OCI-LY1 (cell line): ENCODE measurements around the gene OR2J2.
"Not testable (repeated sequence)": the region's sequence is repeated elsewhere in the genome, so short reads cannot be mapped to it uniquely, and the experiment has no call there.

ENCODE experiments used
- H2AFZ ChIP-seq: fragments of 200-600 bp; sonication (generic), shearing (Covaris generic); 2 replicates; pipeline ENCODE4 v1.6.0; 2014; ENCODE audit warnings: antibody characterized with exemption, mild to moderate bottlenecking, low read length
- H3F3A ChIP-seq: fragments of 200-600 bp; sonication (generic), shearing (Covaris generic); 2 replicates; pipeline ENCODE4 v1.6.0; 2014; ENCODE audit warnings: mild to moderate bottlenecking, antibody characterized with exemption, low read length, moderate library complexity; ENCODE audit not compliant: insufficient read depth
- H3K27ac ChIP-seq: fragments of 200-600 bp; sonication (generic); 2 replicates; pipeline ENCODE4 v1.5.1; 2014; ENCODE audit warnings: low read length, mixed run types, mild to moderate bottlenecking, low read depth; ENCODE audit not compliant: poor library complexity, severe bottlenecking
- H3K27me3 ChIP-seq: fragments of 200-600 bp; sonication (generic); 2 replicates; pipeline ENCODE4 v1.6.0; 2014; ENCODE audit warnings: antibody characterized with exemption, mild to moderate bottlenecking, low read length, moderate library complexity; ENCODE audit not compliant: insufficient read depth
- H3K36me3 ChIP-seq: fragments of 200-600 bp; sonication (generic); 2 replicates; pipeline ENCODE4 v1.6.1; 2014; ENCODE audit warnings: mild to moderate bottlenecking, antibody characterized with exemption, low read length, moderate library complexity, mixed read lengths; ENCODE audit not compliant: insufficient read depth
- H3K4me1 ChIP-seq: fragments of 200-600 bp; sonication (generic); 2 replicates; pipeline ENCODE4 v1.5.1; 2014; ENCODE audit warnings: mild to moderate bottlenecking, low read length, moderate library complexity; ENCODE audit not compliant: insufficient read depth, severe bottlenecking
- H3K4me2 ChIP-seq: fragments of 200-600 bp; sonication (generic), shearing (Covaris generic); 2 replicates; pipeline ENCODE4 v1.6.1; 2014; ENCODE audit warnings: low read length
- H3K4me3 ChIP-seq: fragments of 200-600 bp; sonication (generic); 2 replicates; pipeline ENCODE4 v1.5.1; 2014; ENCODE audit warnings: low read length, low read depth, mild to moderate bottlenecking, mixed read lengths; ENCODE audit not compliant: poor library complexity, severe bottlenecking
- H3K79me2 ChIP-seq: fragments of 200-600 bp; shearing (Covaris generic); 2 replicates; pipeline ENCODE4 v1.6.1; 2016; ENCODE audit warnings: mixed run types, low read length, mixed read lengths; ENCODE audit not compliant: insufficient read depth
- H3K9ac ChIP-seq: fragments of 200-600 bp; sonication (generic), shearing (Covaris generic); 2 replicates; pipeline ENCODE4 v1.6.1; 2014; ENCODE audit warnings: mild to moderate bottlenecking, low read length, mixed read lengths
- H3K9me2 ChIP-seq: fragments of 200-600 bp; sonication (generic), shearing (Covaris generic); 2 replicates; pipeline ENCODE4 v1.6.1; 2014; ENCODE audit warnings: low read depth, mild to moderate bottlenecking, low read length, mixed read lengths
- H3K9me3 ChIP-seq: fragments of 200-600 bp; shearing (Covaris generic); 2 replicates; pipeline ENCODE4 v1.6.1; 2014; ENCODE audit warnings: low read length, mixed read lengths
- H4K20me1 ChIP-seq: fragments of 200-600 bp; sonication (generic), shearing (Covaris generic); 2 replicates; pipeline ENCODE4 v1.6.0; 2016; ENCODE audit warnings: mild to moderate bottlenecking, low read length; ENCODE audit not compliant: insufficient read depth
- EZH2 ChIP-seq: fragments of 200-600 bp; sonication (generic), shearing (Covaris generic); IDR thresholded peaks from 2 replicates; pipeline ENCODE4 v1.8.0; 2017; ENCODE audit warnings: borderline replicate concordance, mixed run types, mild to moderate bottlenecking, antibody characterized with exemption, low read length, moderate library complexity, mixed read lengths
- TF ChIP-seq, protein P1 (sequence below): fragments of 200-600 bp; sonication (generic), shearing (Covaris generic); IDR thresholded peaks from 2 replicates; pipeline ENCODE4 v1.5.1; 2017; ENCODE audit warnings: mild to moderate bottlenecking, antibody characterized with exemption, low read length, moderate library complexity, mixed read lengths

The OR2J2 gene

GRCh38 chr6:29216528-29216927, 45.8 kb downstream of the OR2J2 start:
- Histone ChIP-seq H3K4me1 (no peaks in the 10 kb centered on the region), H3F3A (no peaks in the 10 kb centered on the region), H3K4me2 (no peak overlapping the region), H3K9me3 (no peaks in the 10 kb centered on the region), H3K9me2 (no peaks in the 10 kb centered on the region), H3K79me2 (no peaks in the 10 kb centered on the region), H2AFZ (no peak overlapping the region), H3K4me3 (no peak overlapping the region), H3K27ac (no peak overlapping the region), H3K27me3 (no peaks in the 10 kb centered on the region), H3K36me3 (no peaks in the 10 kb centered on the region), H3K9ac (no peak overlapping the region), H4K20me1 (no peaks in the 10 kb centered on the region)
- no peak for TF ChIP-seq EZH2
- TF ChIP-seq, protein P1, sequence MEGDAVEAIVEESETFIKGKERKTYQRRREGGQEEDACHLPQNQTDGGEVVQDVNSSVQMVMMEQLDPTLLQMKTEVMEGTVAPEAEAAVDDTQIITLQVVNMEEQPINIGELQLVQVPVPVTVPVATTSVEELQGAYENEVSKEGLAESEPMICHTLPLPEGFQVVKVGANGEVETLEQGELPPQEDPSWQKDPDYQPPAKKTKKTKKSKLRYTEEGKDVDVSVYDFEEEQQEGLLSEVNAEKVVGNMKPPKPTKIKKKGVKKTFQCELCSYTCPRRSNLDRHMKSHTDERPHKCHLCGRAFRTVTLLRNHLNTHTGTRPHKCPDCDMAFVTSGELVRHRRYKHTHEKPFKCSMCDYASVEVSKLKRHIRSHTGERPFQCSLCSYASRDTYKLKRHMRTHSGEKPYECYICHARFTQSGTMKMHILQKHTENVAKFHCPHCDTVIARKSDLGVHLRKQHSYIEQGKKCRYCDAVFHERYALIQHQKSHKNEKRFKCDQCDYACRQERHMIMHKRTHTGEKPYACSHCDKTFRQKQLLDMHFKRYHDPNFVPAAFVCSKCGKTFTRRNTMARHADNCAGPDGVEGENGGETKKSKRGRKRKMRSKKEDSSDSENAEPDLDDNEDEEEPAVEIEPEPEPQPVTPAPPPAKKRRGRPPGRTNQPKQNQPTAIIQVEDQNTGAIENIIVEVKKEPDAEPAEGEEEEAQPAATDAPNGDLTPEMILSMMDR: no peak

GRCh38 chr6:29217242-29217641, 46.5 kb downstream of the OR2J2 start:
- H3K4me2 ChIP-seq, H3F3A ChIP-seq, H2AFZ ChIP-seq, H4K20me1 ChIP-seq, H3K79me2 ChIP-seq, H3K4me1 ChIP-seq, H3K27ac ChIP-seq, H3K9ac ChIP-seq, H3K27me3 ChIP-seq, H3K9me3 ChIP-seq, H3K4me3 ChIP-seq, H3K9me2 ChIP-seq, H3K36me3 ChIP-seq: not testable (repeated sequence)

- H3K9me2 ChIP-seq, H3K36me3 ChIP-seq, H3K9me3 ChIP-seq, H3K79me2 ChIP-seq, H4K20me1 ChIP-seq, H3K4me3 ChIP-seq, H2AFZ ChIP-seq, H3K27me3 ChIP-seq, H3K4me2 ChIP-seq, H3F3A ChIP-seq, H3K4me1 ChIP-seq, H3K9ac ChIP-seq, H3K27ac ChIP-seq: not testable (repeated sequence)
Measured at GRCh38 chr6:29218056-29218455, 47.3 kb downstream of the OR2J2 start.
